GM19452 (cell line): ENCODE measurements around the gene TP63.

Experiments used
- ATAC-seq: cut with Tn5 transposase; IDR thresholded peaks from one replicate; pipeline ENCODE4 v1.9.1; 2021; ENCODE audit not compliant: unreplicated experiment

TP63 gene

GRCh38 chr3:189683546-189684255 lies 52.5 kb downstream of the TP63 start:
- no peak for ATAC-seq

- ATAC-seq: no peak
Measured at GRCh38 chr3:189684317-189684716, 53.1 kb downstream of the TP63 start.

GRCh38 chr3:189685291-189685690 lies 54.1 kb downstream of the TP63 start:
- ATAC-seq: no peak

GRCh38 chr3:189685860-189686259 lies 54.7 kb downstream of the TP63 start:
- ATAC-seq: no peak

GRCh38 chr3:189687475-189687874 lies 56.3 kb downstream of the TP63 start:
- ATAC-seq: no peak

GRCh38 chr3:189688262-189688661 lies 57.1 kb downstream of the TP63 start:
- ATAC-seq: no peak

- ATAC-seq: no peak
Measured at GRCh38 chr3:189689625-189690024, 58.4 kb downstream of the TP63 start.

GRCh38 chr3:189690237-189690636 lies 59.0 kb downstream of the TP63 start:
- ATAC-seq: no peak

- ATAC-seq: no peak
Measured at GRCh38 chr3:189690672-189691071, 59.5 kb downstream of the TP63 start.

GRCh38 chr3:189695400-189695799 lies 64.2 kb downstream of the TP63 start:
- ATAC-seq: no peak

GRCh38 chr3:189698811-189699210 lies 67.6 kb downstream of the TP63 start:
- no peak for ATAC-seq

GRCh38 chr3:189699885-189700284 lies 68.7 kb downstream of the TP63 start:
- ATAC-seq: no peak

GRCh38 chr3:189702066-189702646 lies 71.0 kb downstream of the TP63 start:
- ATAC-seq: no peak

- ATAC-seq: no peak
Measured at GRCh38 chr3:189703865-189704264, 72.7 kb downstream of the TP63 start.

- no peak for ATAC-seq
Measured at GRCh38 chr3:189708375-189708774, 77.2 kb downstream of the TP63 start.

GRCh38 chr3:189710620-189711402 lies 79.6 kb downstream of the TP63 start:
- ATAC-seq: no peak

- ATAC-seq: no peak
Measured at GRCh38 chr3:189712906-189713483, 81.8 kb downstream of the TP63 start.

- ATAC-seq: no peak
Measured at GRCh38 chr3:189714991-189715961, 84.1 kb downstream of the TP63 start.

GRCh38 chr3:189718215-189718614 lies 87.0 kb downstream of the TP63 start:
- ATAC-seq: no peak

- ATAC-seq: no peak
Measured at GRCh38 chr3:189720736-189721417, 89.7 kb downstream of the TP63 start.
